Erythroblast (primary cell): ENCODE results near the gene FICD.

Experiments used
- GATA1 ChIP-seq: IDR thresholded peaks from 2 replicates; pipeline ENCODE4 v1.6.1; 2011; ENCODE audit warnings: low read depth, mild to moderate bottlenecking, control low read depth, low read length, moderate library complexity
- POLR2A ChIP-seq: IDR thresholded peaks from 2 replicates; pipeline ENCODE4 v1.6.1; 2011; ENCODE audit warnings: mild to moderate bottlenecking, low read length

DNA sequence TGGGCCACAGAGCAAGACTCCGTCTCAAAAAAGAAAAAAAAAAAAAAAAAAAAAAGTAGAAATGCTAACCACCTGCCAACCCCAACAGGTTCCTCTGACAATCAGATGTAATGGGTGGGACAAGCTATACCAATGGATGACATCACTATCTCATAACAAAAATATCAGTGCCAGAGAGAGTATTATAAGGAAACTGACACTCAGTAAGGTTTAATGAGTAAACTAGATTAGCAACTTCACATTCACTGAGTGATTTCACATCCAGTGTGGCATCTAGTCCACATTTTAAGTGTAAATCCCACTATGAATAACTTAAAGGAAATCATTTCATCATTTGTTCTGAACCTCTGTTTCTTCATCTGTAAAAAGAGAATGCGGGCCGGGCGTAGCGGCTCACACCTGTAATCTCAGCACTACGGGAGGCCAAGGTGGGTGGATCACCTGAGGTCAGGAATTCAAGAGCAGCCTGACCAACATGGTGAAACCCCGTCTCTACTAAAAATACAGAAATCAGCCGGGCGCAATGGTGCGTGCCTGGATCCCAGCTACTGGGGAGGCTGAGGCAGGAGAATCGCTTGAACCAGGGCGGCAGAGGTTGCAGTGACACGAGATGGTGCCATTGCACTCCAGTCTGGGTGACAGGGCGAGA lies 44.1 kb downstream of the FICD start:
- TF ChIP-seq POLR2A (no peak), GATA1 (no peak)
